ENCODE data around the gene CHMP1B. TPM values are rescaled to one million over a fixed set of nuclear protein-coding genes. Genes with fewer than 3 reads are reported as not detected.

CHMP1B gene
- total and polyA plus RNA-seq, 9 of the 15 experiments (the other 6 are each of a cell fraction or from before 2014, with no cell fraction given): 12.3 to 29.9 (median 19.0) TPM

- no peak for TF ChIP-seq ZNF551 (CRISPR knock-in tag; IDR thresholded peaks at IDR 0.05)
These were observed 3.4 kb upstream of the CHMP1B start (continued) for GRCh38 chr18:11847811-11848210.

GRCh38 chr18:11849279-11849678 lies 1.9 kb upstream of the CHMP1B start:
- no TSS peak for BruUV-seq (replicated peaks)
- H3K9ac ChIP-seq (ENCODE audit: insufficient read depth in 1 of 2, low read depth in 2 of 2, low read length in 2 of 2): no peak overlapping the region; a peak in 1 of 4 replicates
- TF ChIP-seq DPF2 (IDR thresholded peaks at IDR 0.05) (peak; percentile 62; the same call in 1 of the 2 replicates), ZNF436 (CRISPR knock-in tag; IDR thresholded peaks at IDR 0.05) (no peak), NR2C2 (CRISPR knock-in tag; IDR thresholded peaks at IDR 0.05) (no peak), NR2C2 (tag; IDR thresholded peaks at IDR 0.05) (peak; percentile 7; the same call in 1 of the 2 replicates), SMARCA4 (IDR thresholded peaks at IDR 0.05) (0 out of 2 replicates have a peak, but pooled peaks have one; percentile 51), NKRF (IDR thresholded peaks at IDR 0.05; ENCODE audit: borderline replicate concordance) (no peak), C11orf30 (IDR thresholded peaks at IDR 0.05; ENCODE audit: low read depth) (peak; percentile 33; the same call in 1 of the 2 replicates), PTTG1 (tag; IDR thresholded peaks at IDR 0.05; ENCODE audit: low read depth) (no peak), CBFA2T3 (IDR thresholded peaks at IDR 0.05) (peak; percentile 13; the same call in 1 of the 2 replicates), ATF4 (CRISPR knock-in tag; IDR thresholded peaks at IDR 0.05) (no peak), E2F6 (IDR thresholded peaks at IDR 0.05; ENCODE audit: borderline replicate concordance in 1 of 2, extremely low read depth in 1 of 2, insufficient read depth in 1 of 2, insufficient read length in 1 of 2, low read depth in 1 of 2, low read length in 1 of 2, poor library complexity in 1 of 2, severe bottlenecking in 1 of 2) (no peak), NFE2 (IDR thresholded peaks at IDR 0.05; ENCODE audit: low read depth) (peak; percentile 64), ARID1B (IDR thresholded peaks at IDR 0.05) (peak; percentile 13; the same call in 1 of the 2 replicates), ARHGAP35 (IDR thresholded peaks at IDR 0.05; ENCODE audit: partially characterized antibody) (no peak), FOXP1 (CRISPR knock-in tag; IDR thresholded peaks at IDR 0.05) (no peak), OTX1 (CRISPR knock-in tag; IDR thresholded peaks at IDR 0.05) (no peak), MAFF (IDR thresholded peaks at IDR 0.05; ENCODE audit: low read length) (0 out of 2 replicates have a peak, but pooled peaks have one; percentile 13), MAFK (IDR thresholded peaks at IDR 0.05; ENCODE audit: low read length) (no peak), MAFG (tag; conservative IDR thresholded peaks at IDR 0.05) (peak; percentile 58; the same call in 1 of the 2 replicates), ZNF316 (IDR thresholded peaks at IDR 0.05) (peak; percentile 69; the same call in 1 of the 2 replicates)

More at GRCh38 chr18:11849279-11849678, 1.9 kb upstream of the CHMP1B start:
- H3K4me1 ChIP-seq (replicated peaks in 1 of 2; ENCODE audit: control insufficient read depth in 2 of 2, insufficient read depth in 2 of 2, low read length in 2 of 2): peaks cover 16% of the 10 kb centered on the region in 2 experiments; a peak in 4 of 5 replicates
- ATAC-seq (no peak), DNase-seq (ENCODE audit: extremely low read depth in 1 of 4, low spot score in 3 of 4) (no peak), FAIRE-seq (no peak)
- POLR2A ChIA-PET: interaction anchor here (0.9 to 1.3 kb wide), 2 partner anchors 10 to 30 kb away, joined by 3 read pairs; no protein-coding TSS in a partner anchor
- H3K4me2 ChIP-seq (ENCODE audit: insufficient read depth, low read length): peak overlapping the region; percentile 100
- H3K4me3 ChIP-seq: no peak overlapping the region
- peaks cover 24% of the 10 kb centered on the region for H3K79me2 ChIP-seq (ENCODE audit: control insufficient read depth, insufficient read depth, low read length)
- in situ Hi-C loops (cut with MboI) (no loop called here), intact Hi-C loops (cut with micrococcal nuclease) (no loop called here)
- whole genome bisulfite sequencing (ENCODE audit: insufficient coverage, low coverage, missing lambda C conversion rate): 25% methylated on average over 7 of the region's 7 CpGs
- no peaks in the 10 kb centered on the region for H3K9me3 ChIP-seq (replicated peaks; ENCODE audit: control insufficient read depth, insufficient read depth, low read depth, low read length)
- CTCF ChIA-PET (ENCODE audit: low intra/inter-chr PET ratio): no interaction called here
- no peak overlapping the region for H3K27ac ChIP-seq (ENCODE audit: extremely low read depth, low read depth, low read length)
- H3K9me1 ChIP-seq (ENCODE audit: control insufficient read depth, insufficient read depth, low read length): no peaks in the 10 kb centered on the region
- H4K20me1 ChIP-seq (replicated peaks; ENCODE audit: control insufficient read depth, insufficient read depth, low read length): 0 out of 2 replicates have a peak, but pooled peaks cover 4% of the 10 kb centered on the region
- H3K27me3 ChIP-seq (ENCODE audit: control insufficient read depth in 2 of 2, insufficient read depth in 2 of 2, low read length in 2 of 2): no peaks in the 10 kb centered on the region
- H3K36me3 ChIP-seq (ENCODE audit: control insufficient read depth, insufficient read depth, low read length): 0 out of 3 replicates have a peak, but pooled peaks cover 2% of the 10 kb centered on the region
- peak overlapping the region; percentile 97 for H2AFZ ChIP-seq (ENCODE audit: low read depth, low read length)
